ENCODE results near the gene DCTN4.

DCTN4 gene

GRCh38 chr5:150778088-150778516 is 19.3 kb upstream of the DCTN4 start:
- no peak for FAIRE-seq
- TF ChIP-seq CTCF (IDR thresholded peaks at IDR 0.05; ENCODE audit: insufficient read depth, missing control alignments), result no peak
- no peak for DNase-seq (ENCODE audit: insufficient read length, low spot score)

- FAIRE-seq (no peak), DNase-seq (ENCODE audit: insufficient read length, low spot score) (no peak)
- no peak for TF ChIP-seq CTCF (IDR thresholded peaks at IDR 0.05; ENCODE audit: insufficient read depth, missing control alignments)
Observed at GRCh38 chr5:150777685-150778084, 18.9 kb upstream of the DCTN4 start.

GRCh38 chr5:150774145-150774544 is 15.3 kb upstream of the DCTN4 start:
- DNase-seq (ENCODE audit: insufficient read length, low spot score), result no peak
- FAIRE-seq, result no peak
- TF ChIP-seq CTCF (IDR thresholded peaks at IDR 0.05; ENCODE audit: insufficient read depth, missing control alignments), result no peak

GRCh38 chr5:150771034-150771795 is 12.4 kb upstream of the DCTN4 start:
- no peak for TF ChIP-seq CTCF (IDR thresholded peaks at IDR 0.05; ENCODE audit: insufficient read depth, missing control alignments)
- FAIRE-seq (no peak), DNase-seq (ENCODE audit: insufficient read length, low spot score) (no peak)

- no peak for FAIRE-seq
- no peak for DNase-seq (ENCODE audit: insufficient read length, low spot score)
- no peak for TF ChIP-seq CTCF (IDR thresholded peaks at IDR 0.05; ENCODE audit: insufficient read depth, missing control alignments)
Observed at GRCh38 chr5:150766251-150766650, 7.4 kb upstream of the DCTN4 start.

GRCh38 chr5:150765799-150766169 is 7.0 kb upstream of the DCTN4 start:
- TF ChIP-seq CTCF (IDR thresholded peaks at IDR 0.05; ENCODE audit: insufficient read depth, missing control alignments), result no peak
- DNase-seq (ENCODE audit: insufficient read length, low spot score), result no peak
- no peak for FAIRE-seq

GRCh38 chr5:150765011-150765798 is 6.4 kb upstream of the DCTN4 start:
- DNase-seq (ENCODE audit: insufficient read length, low spot score) (no peak), FAIRE-seq (no peak)
- no peak for TF ChIP-seq CTCF (IDR thresholded peaks at IDR 0.05; ENCODE audit: insufficient read depth, missing control alignments)

Measured in D721Med (cell line).